H7 (cell line): ENCODE data around the gene CEP152. TPM values are rescaled to one million over a fixed set of nuclear protein-coding genes. Genes with fewer than 3 reads are reported as not detected.

Experiments used
- DNase-seq: peaks from one replicate; pipeline ENCODE4 v3.0.0; 2012
- H3K27me3 ChIP-seq: 2 replicates; pipeline ENCODE4 v1.6.0; 2011; ENCODE audit warnings: mild to moderate bottlenecking, low read length; ENCODE audit not compliant: control insufficient read depth, insufficient read depth
- H3K36me3 ChIP-seq: replicated peaks from 2 replicates; pipeline ENCODE4 v1.5.1; 2011; ENCODE audit warnings: low read length; ENCODE audit not compliant: control insufficient read depth, insufficient read depth
- H3K4me3 ChIP-seq: 2 replicates; pipeline ENCODE4 v1.5.1; 2011; ENCODE audit warnings: low read depth, mild to moderate bottlenecking, control low read depth, low read length, moderate library complexity; ENCODE audit not compliant: insufficient read depth
- total RNA-seq: library from RNA; depleted of rRNA; stranded (reverse); fragments of >200 nt; shearing (Covaris generic); gene quantifications from 2 replicates; pipeline ENCODE4 v1.2.3, GENCODE V29; 2014

The CEP152 gene
- total RNA-seq, 1 experiment from 2014 or later: 5.5 TPM

GRCh38 chr15:48718646-48719045 is 92.2 kb downstream of the CEP152 start:
- DNase-seq: no peak
- Histone ChIP-seq H3K36me3 (no peaks in the 10 kb centered on the region), H3K27me3 (no peaks in the 10 kb centered on the region), H3K4me3 (no peak overlapping the region)

GRCh38 chr15:48717458-48717857 is 93.4 kb downstream of the CEP152 start:
- no peak for DNase-seq
- no peaks in the 10 kb centered on the region for H3K36me3 ChIP-seq
- H3K27me3 ChIP-seq: no peaks in the 10 kb centered on the region
- no peak overlapping the region for H3K4me3 ChIP-seq

- no peak for DNase-seq
- Histone ChIP-seq H3K4me3 (no peak overlapping the region), H3K36me3 (no peaks in the 10 kb centered on the region), H3K27me3 (no peaks in the 10 kb centered on the region)
These were observed 98.3 kb downstream of the CEP152 start for GRCh38 chr15:48712546-48712945.

- no peak for DNase-seq
- Histone ChIP-seq H3K27me3 (no peaks in the 10 kb centered on the region), H3K4me3 (no peak overlapping the region), H3K36me3 (no peaks in the 10 kb centered on the region)
These were observed 99.8 kb downstream of the CEP152 start for GRCh38 chr15:48710952-48711495.

- H3K36me3 ChIP-seq: no peaks in the 10 kb centered on the region
- H3K4me3 ChIP-seq: no peak overlapping the region
- DNase-seq: no peak
- no peaks in the 10 kb centered on the region for H3K27me3 ChIP-seq
These were observed 102.2 kb downstream of the CEP152 start for GRCh38 chr15:48708641-48709040.

- no peak overlapping the region for H3K4me3 ChIP-seq
- DNase-seq: no peak
- no peaks in the 10 kb centered on the region for H3K27me3 ChIP-seq
- H3K36me3 ChIP-seq: no peaks in the 10 kb centered on the region
These were observed 105.5 kb downstream of the CEP152 start for GRCh38 chr15:48705381-48705780.

GRCh38 chr15:48703544-48703943 is 107.3 kb downstream of the CEP152 start:
- Histone ChIP-seq H3K27me3 (no peaks in the 10 kb centered on the region), H3K4me3 (no peak overlapping the region), H3K36me3 (no peaks in the 10 kb centered on the region)
- DNase-seq: no peak

- no peaks in the 10 kb centered on the region for H3K36me3 ChIP-seq
- DNase-seq: no peak
- H3K27me3 ChIP-seq: no peaks in the 10 kb centered on the region
- H3K4me3 ChIP-seq: no peak overlapping the region
These were observed 108.2 kb downstream of the CEP152 start for GRCh38 chr15:48702569-48703236.

GRCh38 chr15:48696627-48697312 is 114.1 kb downstream of the CEP152 start:
- Histone ChIP-seq H3K36me3 (no peaks in the 10 kb centered on the region), H3K4me3 (no peak overlapping the region), H3K27me3 (no peaks in the 10 kb centered on the region)
- no peak for DNase-seq

- no peaks in the 10 kb centered on the region for H3K27me3 ChIP-seq
- H3K36me3 ChIP-seq: no peaks in the 10 kb centered on the region
- DNase-seq: no peak
- no peak overlapping the region for H3K4me3 ChIP-seq
These were observed 114.9 kb downstream of the CEP152 start for GRCh38 chr15:48695827-48696573.

GRCh38 chr15:48695088-48695826 is 115.6 kb downstream of the CEP152 start:
- no peak overlapping the region for H3K4me3 ChIP-seq
- no peak for DNase-seq

GRCh38 chr15:48693484-48693883 is 117.4 kb downstream of the CEP152 start:
- Histone ChIP-seq H3K27me3 (no peaks in the 10 kb centered on the region), H3K4me3 (no peak overlapping the region)
- no peak for DNase-seq

More at GRCh38 chr15:48695088-48695826, 115.6 kb downstream of the CEP152 start:
- no peaks in the 10 kb centered on the region for H3K27me3 ChIP-seq
- H3K36me3 ChIP-seq: no peaks in the 10 kb centered on the region

GRCh38 chr15:48688493-48688892 is 122.4 kb downstream of the CEP152 start:
- no peak for DNase-seq
- Histone ChIP-seq H3K27me3 (no peaks in the 10 kb centered on the region), H3K36me3 (no peaks in the 10 kb centered on the region), H3K4me3 (no peak overlapping the region)

More at GRCh38 chr15:48693484-48693883, 117.4 kb downstream of the CEP152 start:
- no peaks in the 10 kb centered on the region for H3K36me3 ChIP-seq
